SU-DHL-6 (cell line): ENCODE measurements around the gene KRTAP6-1.

Source experiments
- CTCF ChIP-seq: fragments of 200-600 bp; sonication (generic); IDR thresholded peaks from one replicate; pipeline ENCODE4 v1.5.1; 2017; ENCODE audit warnings: antibody characterized with exemption, mild to moderate bottlenecking, low read length, moderate library complexity; ENCODE audit not compliant: insufficient read depth, poor library complexity, severe bottlenecking
- EZH2phosphoT487 ChIP-seq: fragments of 200-600 bp; sonication (generic), shearing (Covaris generic); conservative IDR thresholded peaks from 2 replicates; pipeline ENCODE4 v1.6.1; 2018; ENCODE audit warnings: mild to moderate bottlenecking, antibody characterized with exemption, low read length, moderate library complexity, mixed read lengths

GRCh38 chr21:30638686-30639085, 25.0 kb upstream of the KRTAP6-1 start:
- no peak for TF ChIP-seq CTCF
- TF ChIP-seq EZH2phosphoT487: no peak
